Measurements from ENCODE around the gene VSIG4. TPM values are rescaled to one million over a fixed set of nuclear protein-coding genes. Genes with fewer than 3 reads are reported as not detected.

VSIG4 gene
- total RNA-seq, 1 donor from 2014 or later, result not detected

- intact Hi-C loops (cut with micrococcal nuclease), result loop anchor here (10.0 kb wide), 1 partner anchor 347 kb away; the partner anchor contains the start of gene MSN
These were observed 27.8 kb downstream of the VSIG4 start for GRCh38 chrX:66012094-66012534.

GRCh38 chrX:66009231-66009845, 30.5 kb downstream of the VSIG4 start:
- intact Hi-C loops (cut with micrococcal nuclease), result no loop called here

- intact Hi-C loops (cut with micrococcal nuclease), result no loop called here
These were observed 31.4 kb downstream of the VSIG4 start for GRCh38 chrX:66008328-66008970.

- intact Hi-C loops (cut with micrococcal nuclease), result no loop called here
These were observed 32.0 kb downstream of the VSIG4 start for GRCh38 chrX:66007851-66008250.

GRCh38 chrX:66005830-66006449, 33.9 kb downstream of the VSIG4 start:
- intact Hi-C loops (cut with micrococcal nuclease), result no loop called here

GRCh38 chrX:66004928-66005829, 34.7 kb downstream of the VSIG4 start:
- intact Hi-C loops (cut with micrococcal nuclease), result no loop called here

GRCh38 chrX:66002824-66003680, 36.8 kb downstream of the VSIG4 start:
- intact Hi-C loops (cut with micrococcal nuclease), result no loop called here

GRCh38 chrX:66001596-66001995, 38.3 kb downstream of the VSIG4 start:
- intact Hi-C loops (cut with micrococcal nuclease), result no loop called here

- intact Hi-C loops (cut with micrococcal nuclease), result no loop called here
These were observed 39.1 kb downstream of the VSIG4 start for GRCh38 chrX:66000628-66001272.

- intact Hi-C loops (cut with micrococcal nuclease), result no loop called here
These were observed 39.7 kb downstream of the VSIG4 start for GRCh38 chrX:66000178-66000577.

GRCh38 chrX:65999563-66000148, 40.2 kb downstream of the VSIG4 start:
- intact Hi-C loops (cut with micrococcal nuclease), result no loop called here

- intact Hi-C loops (cut with micrococcal nuclease), result no loop called here
These were observed 40.8 kb downstream of the VSIG4 start for GRCh38 chrX:65999029-65999562.

GRCh38 chrX:65997978-65998717, 41.7 kb downstream of the VSIG4 start:
- intact Hi-C loops (cut with micrococcal nuclease), result no loop called here

GRCh38 chrX:65994519-65995506, 45.1 kb downstream of the VSIG4 start:
- intact Hi-C loops (cut with micrococcal nuclease), result no loop called here

GRCh38 chrX:65993915-65994460, 45.9 kb downstream of the VSIG4 start:
- intact Hi-C loops (cut with micrococcal nuclease), result no loop called here

- intact Hi-C loops (cut with micrococcal nuclease), result no loop called here
These were observed 46.5 kb downstream of the VSIG4 start for GRCh38 chrX:65993332-65993731.

- intact Hi-C loops (cut with micrococcal nuclease), result no loop called here
These were observed 49.2 kb downstream of the VSIG4 start for GRCh38 chrX:65990702-65991101.

All from T-helper 2 cell treated with Interferon-gamma antibody and Interleukin-4, amounts not matched to agents 100 ng/mL and 5 ng/mL, for 36 hours (primary cell).